Retinal pigment epithelial cell (primary cell): ENCODE measurements around the gene ANKS1B.

Experiments used
- DNase-seq: peaks from one replicate; pipeline ENCODE4 v3.0.0-alpha.2; 2010; ENCODE audit warnings: low read depth
- H3K4me3 ChIP-seq: 2 replicates; pipeline ENCODE4 v1.5.1; 2011; ENCODE audit warnings: mild to moderate bottlenecking, low read length, control low read depth, moderate library complexity
- TF ChIP-seq, protein P1 (sequence below): conservative IDR thresholded peaks from 2 replicates; pipeline ENCODE4 v1.5.1; 2011; ENCODE audit warnings: low read depth, low read length, control low read depth, inconsistent platforms

Gene ANKS1B

DNA sequence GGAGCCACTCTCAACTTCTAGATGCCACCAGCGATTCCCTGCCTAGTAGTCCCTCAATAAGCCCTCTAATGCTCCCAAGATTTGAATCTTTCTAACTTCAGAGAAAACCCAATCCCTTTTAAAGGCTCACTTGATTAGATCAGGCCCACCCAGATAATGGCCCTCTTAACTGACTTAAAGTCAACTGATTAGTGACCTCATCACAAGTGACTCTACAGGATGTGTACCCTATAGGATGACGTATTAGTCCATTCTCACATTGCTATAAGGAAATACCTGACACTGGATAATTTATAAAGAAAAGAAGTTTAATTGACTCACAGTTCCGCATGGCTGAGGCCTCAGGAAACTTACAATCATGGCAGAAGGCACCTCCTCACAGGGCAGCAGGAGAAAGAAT is 49.1 kb downstream of the ANKS1B start:
- H3K4me3 ChIP-seq: no peak overlapping the region
- DNase-seq: no peak
- TF ChIP-seq, protein P1, sequence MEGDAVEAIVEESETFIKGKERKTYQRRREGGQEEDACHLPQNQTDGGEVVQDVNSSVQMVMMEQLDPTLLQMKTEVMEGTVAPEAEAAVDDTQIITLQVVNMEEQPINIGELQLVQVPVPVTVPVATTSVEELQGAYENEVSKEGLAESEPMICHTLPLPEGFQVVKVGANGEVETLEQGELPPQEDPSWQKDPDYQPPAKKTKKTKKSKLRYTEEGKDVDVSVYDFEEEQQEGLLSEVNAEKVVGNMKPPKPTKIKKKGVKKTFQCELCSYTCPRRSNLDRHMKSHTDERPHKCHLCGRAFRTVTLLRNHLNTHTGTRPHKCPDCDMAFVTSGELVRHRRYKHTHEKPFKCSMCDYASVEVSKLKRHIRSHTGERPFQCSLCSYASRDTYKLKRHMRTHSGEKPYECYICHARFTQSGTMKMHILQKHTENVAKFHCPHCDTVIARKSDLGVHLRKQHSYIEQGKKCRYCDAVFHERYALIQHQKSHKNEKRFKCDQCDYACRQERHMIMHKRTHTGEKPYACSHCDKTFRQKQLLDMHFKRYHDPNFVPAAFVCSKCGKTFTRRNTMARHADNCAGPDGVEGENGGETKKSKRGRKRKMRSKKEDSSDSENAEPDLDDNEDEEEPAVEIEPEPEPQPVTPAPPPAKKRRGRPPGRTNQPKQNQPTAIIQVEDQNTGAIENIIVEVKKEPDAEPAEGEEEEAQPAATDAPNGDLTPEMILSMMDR: no peak

DNA sequence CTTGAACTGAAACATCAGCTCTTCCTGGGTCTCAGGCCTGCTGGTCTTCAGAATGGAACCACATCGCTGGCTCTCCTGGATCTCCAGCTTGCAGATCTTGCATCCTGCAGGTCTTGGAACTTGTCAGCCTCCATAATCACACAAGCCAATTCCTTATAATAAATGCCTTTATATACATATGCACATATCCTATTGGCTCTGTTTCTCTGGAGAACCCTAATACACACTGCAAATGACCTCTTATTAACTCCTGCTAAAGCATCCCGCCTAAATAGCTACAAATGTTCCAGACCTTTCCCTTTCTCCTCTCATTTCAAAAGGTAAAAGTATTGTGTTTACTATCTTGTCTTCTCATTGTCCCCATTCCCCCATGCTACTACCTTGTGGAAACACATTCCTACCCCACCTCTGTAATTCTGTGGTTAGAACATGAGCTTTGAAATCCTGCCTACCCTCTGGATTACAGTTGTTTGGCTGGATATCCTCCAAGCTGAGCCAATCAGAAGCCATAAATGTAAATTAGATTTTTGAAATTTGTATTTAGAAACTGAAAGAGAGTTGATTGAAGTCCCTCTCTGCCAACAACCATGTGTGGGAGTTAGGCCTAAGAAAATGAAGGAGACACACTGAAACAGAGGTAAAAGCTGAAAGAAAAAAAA is 58.1 kb downstream of the ANKS1B start:
- DNase-seq: no peak
- TF ChIP-seq, protein P1: no peak
- no peak overlapping the region for H3K4me3 ChIP-seq

DNA sequence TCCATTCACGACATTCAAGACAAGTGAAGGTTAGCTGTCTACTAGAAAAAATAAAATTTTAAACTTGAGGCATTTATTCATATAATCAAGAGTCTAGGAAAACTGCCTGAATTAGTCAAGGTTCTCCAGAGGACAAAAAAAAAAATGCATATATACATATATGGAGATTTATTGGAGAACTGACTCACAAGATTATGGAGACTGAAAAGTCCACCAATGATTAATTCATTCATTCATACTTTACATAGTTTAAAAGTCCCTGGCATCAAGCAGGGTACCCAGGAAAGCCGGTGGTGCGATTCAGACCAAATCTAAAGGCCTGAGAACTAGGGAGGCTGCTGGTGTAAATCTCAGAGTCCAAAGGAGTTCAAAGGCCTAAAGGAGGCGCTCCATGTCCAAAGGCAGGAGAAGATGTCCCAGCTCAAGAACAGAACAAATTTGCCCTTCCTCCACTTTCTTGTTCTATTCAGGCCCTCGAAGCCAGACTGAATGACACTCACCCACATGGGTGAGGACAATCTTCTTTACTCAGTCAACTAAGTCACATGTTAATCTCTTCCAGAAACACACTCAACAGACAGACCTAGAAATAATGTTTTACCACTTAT is 64.3 kb downstream of the ANKS1B start:
- TF ChIP-seq, protein P1: no peak
- no peak for DNase-seq
- H3K4me3 ChIP-seq: no peak overlapping the region

DNA sequence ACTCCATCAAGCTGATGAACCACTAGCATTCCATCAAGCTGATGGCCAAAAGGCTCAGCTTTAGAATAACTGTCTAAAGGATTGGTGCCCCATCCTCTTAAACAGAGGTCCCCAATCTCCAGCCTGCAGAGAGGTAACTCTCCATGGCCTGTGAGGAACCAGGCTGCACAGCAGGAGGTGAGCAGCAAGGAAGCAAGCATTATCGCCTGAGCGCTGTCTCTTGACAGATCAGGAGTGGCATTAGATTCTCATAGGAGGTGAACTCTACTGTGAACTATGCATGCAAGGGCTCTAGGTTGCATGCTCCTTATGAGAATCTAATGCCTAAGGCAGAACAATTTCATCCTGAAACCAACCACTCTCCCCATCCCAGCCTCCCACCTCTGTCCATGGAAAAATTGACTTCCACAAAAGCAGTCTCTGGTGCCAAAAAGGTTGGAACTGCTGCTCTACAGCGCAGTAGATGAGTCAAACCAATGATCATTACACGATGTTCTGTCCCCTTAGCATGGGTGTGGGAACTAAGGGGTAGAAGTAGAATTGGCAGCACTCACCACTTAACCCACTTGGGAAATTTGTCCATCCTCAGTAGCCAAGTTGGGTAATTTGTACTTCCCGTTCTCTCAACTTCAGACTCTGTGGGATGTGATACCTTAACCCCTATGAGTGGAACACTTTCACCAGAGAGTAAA is 66.9 kb downstream of the ANKS1B start:
- TF ChIP-seq, protein P1: no peak
- no peak overlapping the region for H3K4me3 ChIP-seq
- DNase-seq: no peak

DNA sequence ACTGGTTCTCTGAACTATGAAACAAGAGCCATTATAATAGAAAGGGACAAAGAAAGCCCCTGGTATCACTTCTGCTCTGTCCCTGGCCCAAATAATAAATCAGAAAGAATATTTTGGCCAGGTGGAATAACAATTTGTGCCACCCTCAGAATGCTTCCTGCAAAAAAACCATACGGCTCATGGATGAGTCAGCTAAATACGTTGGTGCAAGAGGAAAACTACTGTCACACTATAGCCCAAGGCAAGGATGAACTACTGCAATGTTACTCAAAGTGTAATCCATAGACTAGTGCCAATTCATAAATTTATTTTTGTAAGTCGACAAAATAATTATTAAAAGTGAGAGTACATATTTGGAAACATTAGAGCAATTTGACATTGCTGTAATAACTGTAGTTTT is 68.2 kb downstream of the ANKS1B start:
- TF ChIP-seq, protein P1: no peak
- H3K4me3 ChIP-seq: no peak overlapping the region
- DNase-seq: no peak

DNA sequence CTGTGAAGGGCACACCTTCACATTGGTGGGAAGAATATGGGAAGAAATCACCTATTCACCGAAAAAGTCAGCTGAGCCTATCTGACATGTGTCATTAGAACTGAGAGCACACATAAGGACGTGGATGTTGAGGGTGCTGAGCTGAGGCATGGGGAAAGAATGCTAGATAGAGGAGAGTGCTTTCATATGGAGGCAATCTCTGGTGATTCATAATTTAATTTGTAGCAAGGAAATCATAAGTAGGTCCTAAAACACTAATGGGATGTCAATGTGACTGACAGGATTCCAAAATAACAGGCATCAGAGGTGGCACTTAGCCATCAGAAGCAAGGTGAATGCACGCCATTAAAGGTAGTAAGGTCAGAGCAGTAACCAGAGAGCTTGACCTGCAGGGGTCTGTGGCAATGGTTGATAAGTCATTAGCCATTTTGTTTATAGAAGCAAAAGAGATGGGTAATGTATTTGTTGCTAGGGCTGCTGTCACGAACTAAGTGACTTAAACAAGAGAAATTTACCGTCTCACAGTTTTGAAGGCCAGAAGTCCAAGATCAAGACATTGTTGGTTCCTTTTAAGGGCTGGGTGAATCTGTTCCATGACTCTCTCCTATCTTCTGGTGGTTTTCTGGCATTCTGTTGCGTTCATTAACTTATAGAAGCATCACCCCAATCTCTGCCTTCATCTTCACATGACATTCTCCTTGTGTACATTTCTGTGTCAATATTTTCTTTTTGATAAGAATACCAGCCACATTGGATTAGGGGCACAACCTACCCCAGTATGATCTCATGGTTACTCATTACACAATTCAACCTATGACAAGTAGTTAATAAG is 69.3 kb downstream of the ANKS1B start:
- no peak overlapping the region for H3K4me3 ChIP-seq
- TF ChIP-seq, protein P1: no peak
- no peak for DNase-seq
